HCT116 (cell line): ENCODE results near the gene COL23A1.

Experiments
- CEBPB ChIP-seq: IDR thresholded peaks from 2 replicates; pipeline ENCODE4 v1.6.1; 2012; ENCODE audit warnings: low read depth
- EZH2 ChIP-seq: fragments of 200-600 bp; sonication (generic); IDR thresholded peaks from 2 replicates; pipeline ENCODE4 v1.6.1; 2017; ENCODE audit warnings: antibody characterized with exemption, mixed run types
- POLR2AphosphoS5 ChIP-seq: IDR thresholded peaks from 2 replicates; pipeline ENCODE4 v1.6.1; 2011; ENCODE audit warnings: mild to moderate bottlenecking, low read depth, low read length, moderate library complexity
- RAD21 ChIP-seq: IDR thresholded peaks from 2 replicates; pipeline ENCODE4 v1.6.1; 2012; ENCODE audit warnings: low read depth, mild to moderate bottlenecking
- YY1 ChIP-seq: IDR thresholded peaks from 2 replicates; pipeline ENCODE4 v1.6.1; 2011; ENCODE audit warnings: low read length, low read depth, moderate library complexity, mild to moderate bottlenecking; ENCODE audit not compliant: insufficient replicate concordance; ENCODE audit errors: extremely low read depth
- ZNF274 ChIP-seq: fragments of 200-500 bp; sonication (Bioruptor generic); IDR thresholded peaks from 2 replicates; pipeline ENCODE4 v1.6.1; 2014; ENCODE audit warnings: mild to moderate bottlenecking, low read depth, low read length, inconsistent platforms
- TF ChIP-seq, protein P1 (sequence below): IDR thresholded peaks from 2 replicates; pipeline ENCODE4 v1.6.1; 2012
- TF ChIP-seq, protein P2 (sequence below), 3 experiments: fragments of 200-600 bp in 1 of 3; sonication (generic) in 1 of 3; IDR thresholded peaks in 2 of 3; conservative IDR thresholded peaks in 1 of 3; 2 replicates each; pipeline ENCODE4 v1.5.1; 2012 to 2017; ENCODE audit warnings: low read depth in 2 of 3, low read length in 2 of 3, antibody characterized with exemption in 1 of 3, borderline replicate concordance in 1 of 3, control low read depth in 1 of 3, mild to moderate bottlenecking in 1 of 3, mixed read lengths in 1 of 3, mixed run types in 1 of 3, moderate library complexity in 1 of 3; ENCODE audit not compliant: insufficient read depth in 1 of 3
- TF ChIP-seq, protein P3 (sequence below): IDR thresholded peaks from 2 replicates; pipeline ENCODE4 v1.6.1; 2012
- TF ChIP-seq, protein P4 (sequence below): IDR thresholded peaks from 2 replicates; pipeline ENCODE4 v1.6.1; 2011; ENCODE audit warnings: mild to moderate bottlenecking, low read length, moderate library complexity; ENCODE audit not compliant: insufficient replicate concordance; ENCODE audit errors: extremely low read depth
- TF ChIP-seq, protein P5 (sequence below): IDR thresholded peaks from 2 replicates; pipeline ENCODE4 v1.6.1; 2012; ENCODE audit warnings: low read depth

GRCh38 chr5:178454303-178454702 lies 135.9 kb downstream of the COL23A1 start:
- TF ChIP-seq, protein P1, sequence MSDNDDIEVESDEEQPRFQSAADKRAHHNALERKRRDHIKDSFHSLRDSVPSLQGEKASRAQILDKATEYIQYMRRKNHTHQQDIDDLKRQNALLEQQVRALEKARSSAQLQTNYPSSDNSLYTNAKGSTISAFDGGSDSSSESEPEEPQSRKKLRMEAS, result no peak
- TF ChIP-seq, protein P2, sequence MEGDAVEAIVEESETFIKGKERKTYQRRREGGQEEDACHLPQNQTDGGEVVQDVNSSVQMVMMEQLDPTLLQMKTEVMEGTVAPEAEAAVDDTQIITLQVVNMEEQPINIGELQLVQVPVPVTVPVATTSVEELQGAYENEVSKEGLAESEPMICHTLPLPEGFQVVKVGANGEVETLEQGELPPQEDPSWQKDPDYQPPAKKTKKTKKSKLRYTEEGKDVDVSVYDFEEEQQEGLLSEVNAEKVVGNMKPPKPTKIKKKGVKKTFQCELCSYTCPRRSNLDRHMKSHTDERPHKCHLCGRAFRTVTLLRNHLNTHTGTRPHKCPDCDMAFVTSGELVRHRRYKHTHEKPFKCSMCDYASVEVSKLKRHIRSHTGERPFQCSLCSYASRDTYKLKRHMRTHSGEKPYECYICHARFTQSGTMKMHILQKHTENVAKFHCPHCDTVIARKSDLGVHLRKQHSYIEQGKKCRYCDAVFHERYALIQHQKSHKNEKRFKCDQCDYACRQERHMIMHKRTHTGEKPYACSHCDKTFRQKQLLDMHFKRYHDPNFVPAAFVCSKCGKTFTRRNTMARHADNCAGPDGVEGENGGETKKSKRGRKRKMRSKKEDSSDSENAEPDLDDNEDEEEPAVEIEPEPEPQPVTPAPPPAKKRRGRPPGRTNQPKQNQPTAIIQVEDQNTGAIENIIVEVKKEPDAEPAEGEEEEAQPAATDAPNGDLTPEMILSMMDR (IDR thresholded peaks at IDR 0.05 in 2 of 3, conservative IDR thresholded peaks at IDR 0.05 in 1 of 3; ENCODE audit: borderline replicate concordance in 1 of 3, insufficient read depth in 1 of 3, low read depth in 2 of 3, low read length in 2 of 3), result no peak
- TF ChIP-seq CEBPB (no peak), EZH2 (no peak), RAD21 (no peak), ZNF274 (no peak), YY1 (no peak), POLR2AphosphoS5 (no peak)
- TF ChIP-seq, protein P3, sequence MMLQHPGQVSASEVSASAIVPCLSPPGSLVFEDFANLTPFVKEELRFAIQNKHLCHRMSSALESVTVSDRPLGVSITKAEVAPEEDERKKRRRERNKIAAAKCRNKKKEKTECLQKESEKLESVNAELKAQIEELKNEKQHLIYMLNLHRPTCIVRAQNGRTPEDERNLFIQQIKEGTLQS, result no peak
- TF ChIP-seq, protein P4, sequence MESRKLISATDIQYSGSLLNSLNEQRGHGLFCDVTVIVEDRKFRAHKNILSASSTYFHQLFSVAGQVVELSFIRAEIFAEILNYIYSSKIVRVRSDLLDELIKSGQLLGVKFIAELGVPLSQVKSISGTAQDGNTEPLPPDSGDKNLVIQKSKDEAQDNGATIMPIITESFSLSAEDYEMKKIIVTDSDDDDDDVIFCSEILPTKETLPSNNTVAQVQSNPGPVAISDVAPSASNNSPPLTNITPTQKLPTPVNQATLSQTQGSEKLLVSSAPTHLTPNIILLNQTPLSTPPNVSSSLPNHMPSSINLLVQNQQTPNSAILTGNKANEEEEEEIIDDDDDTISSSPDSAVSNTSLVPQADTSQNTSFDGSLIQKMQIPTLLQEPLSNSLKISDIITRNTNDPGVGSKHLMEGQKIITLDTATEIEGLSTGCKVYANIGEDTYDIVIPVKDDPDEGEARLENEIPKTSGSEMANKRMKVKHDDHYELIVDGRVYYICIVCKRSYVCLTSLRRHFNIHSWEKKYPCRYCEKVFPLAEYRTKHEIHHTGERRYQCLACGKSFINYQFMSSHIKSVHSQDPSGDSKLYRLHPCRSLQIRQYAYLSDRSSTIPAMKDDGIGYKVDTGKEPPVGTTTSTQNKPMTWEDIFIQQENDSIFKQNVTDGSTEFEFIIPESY, result no peak
- TF ChIP-seq, protein P5, sequence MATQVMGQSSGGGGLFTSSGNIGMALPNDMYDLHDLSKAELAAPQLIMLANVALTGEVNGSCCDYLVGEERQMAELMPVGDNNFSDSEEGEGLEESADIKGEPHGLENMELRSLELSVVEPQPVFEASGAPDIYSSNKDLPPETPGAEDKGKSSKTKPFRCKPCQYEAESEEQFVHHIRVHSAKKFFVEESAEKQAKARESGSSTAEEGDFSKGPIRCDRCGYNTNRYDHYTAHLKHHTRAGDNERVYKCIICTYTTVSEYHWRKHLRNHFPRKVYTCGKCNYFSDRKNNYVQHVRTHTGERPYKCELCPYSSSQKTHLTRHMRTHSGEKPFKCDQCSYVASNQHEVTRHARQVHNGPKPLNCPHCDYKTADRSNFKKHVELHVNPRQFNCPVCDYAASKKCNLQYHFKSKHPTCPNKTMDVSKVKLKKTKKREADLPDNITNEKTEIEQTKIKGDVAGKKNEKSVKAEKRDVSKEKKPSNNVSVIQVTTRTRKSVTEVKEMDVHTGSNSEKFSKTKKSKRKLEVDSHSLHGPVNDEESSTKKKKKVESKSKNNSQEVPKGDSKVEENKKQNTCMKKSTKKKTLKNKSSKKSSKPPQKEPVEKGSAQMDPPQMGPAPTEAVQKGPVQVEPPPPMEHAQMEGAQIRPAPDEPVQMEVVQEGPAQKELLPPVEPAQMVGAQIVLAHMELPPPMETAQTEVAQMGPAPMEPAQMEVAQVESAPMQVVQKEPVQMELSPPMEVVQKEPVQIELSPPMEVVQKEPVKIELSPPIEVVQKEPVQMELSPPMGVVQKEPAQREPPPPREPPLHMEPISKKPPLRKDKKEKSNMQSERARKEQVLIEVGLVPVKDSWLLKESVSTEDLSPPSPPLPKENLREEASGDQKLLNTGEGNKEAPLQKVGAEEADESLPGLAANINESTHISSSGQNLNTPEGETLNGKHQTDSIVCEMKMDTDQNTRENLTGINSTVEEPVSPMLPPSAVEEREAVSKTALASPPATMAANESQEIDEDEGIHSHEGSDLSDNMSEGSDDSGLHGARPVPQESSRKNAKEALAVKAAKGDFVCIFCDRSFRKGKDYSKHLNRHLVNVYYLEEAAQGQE, result no peak
